Measurements from ENCODE around the gene FAM227B.
"Not testable (repeated sequence)": the region's sequence is repeated elsewhere in the genome, so short reads cannot be mapped to it uniquely, and the experiment has no call there.

The FAM227B gene

DNA sequence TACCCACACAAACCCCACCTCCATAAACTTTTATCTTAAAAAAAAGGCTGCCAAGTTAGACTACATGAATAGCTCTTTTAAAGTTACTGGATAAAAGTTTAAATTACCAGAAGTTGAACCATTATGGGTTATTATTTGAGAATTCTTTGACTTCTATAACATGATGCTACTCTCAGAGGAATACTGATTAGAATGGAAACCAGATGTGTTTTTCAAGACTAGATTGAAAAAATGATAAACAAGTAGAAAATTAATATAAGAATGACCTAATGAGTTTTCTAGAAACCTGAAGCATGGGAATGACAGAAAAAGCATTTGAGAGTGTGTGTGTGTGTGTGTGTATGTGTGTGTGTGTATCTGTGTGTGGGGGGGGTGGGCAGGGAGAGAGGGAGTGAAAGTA, 210.0 kb downstream of the FAM227B start:
- TF ChIP-seq, protein P1, sequence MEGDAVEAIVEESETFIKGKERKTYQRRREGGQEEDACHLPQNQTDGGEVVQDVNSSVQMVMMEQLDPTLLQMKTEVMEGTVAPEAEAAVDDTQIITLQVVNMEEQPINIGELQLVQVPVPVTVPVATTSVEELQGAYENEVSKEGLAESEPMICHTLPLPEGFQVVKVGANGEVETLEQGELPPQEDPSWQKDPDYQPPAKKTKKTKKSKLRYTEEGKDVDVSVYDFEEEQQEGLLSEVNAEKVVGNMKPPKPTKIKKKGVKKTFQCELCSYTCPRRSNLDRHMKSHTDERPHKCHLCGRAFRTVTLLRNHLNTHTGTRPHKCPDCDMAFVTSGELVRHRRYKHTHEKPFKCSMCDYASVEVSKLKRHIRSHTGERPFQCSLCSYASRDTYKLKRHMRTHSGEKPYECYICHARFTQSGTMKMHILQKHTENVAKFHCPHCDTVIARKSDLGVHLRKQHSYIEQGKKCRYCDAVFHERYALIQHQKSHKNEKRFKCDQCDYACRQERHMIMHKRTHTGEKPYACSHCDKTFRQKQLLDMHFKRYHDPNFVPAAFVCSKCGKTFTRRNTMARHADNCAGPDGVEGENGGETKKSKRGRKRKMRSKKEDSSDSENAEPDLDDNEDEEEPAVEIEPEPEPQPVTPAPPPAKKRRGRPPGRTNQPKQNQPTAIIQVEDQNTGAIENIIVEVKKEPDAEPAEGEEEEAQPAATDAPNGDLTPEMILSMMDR (IDR thresholded peaks at IDR 0.05; ENCODE audit: low read depth, low read length): no peak
- H3K4me3 ChIP-seq (ENCODE audit: low read depth, low read length): no peak overlapping the region

DNA sequence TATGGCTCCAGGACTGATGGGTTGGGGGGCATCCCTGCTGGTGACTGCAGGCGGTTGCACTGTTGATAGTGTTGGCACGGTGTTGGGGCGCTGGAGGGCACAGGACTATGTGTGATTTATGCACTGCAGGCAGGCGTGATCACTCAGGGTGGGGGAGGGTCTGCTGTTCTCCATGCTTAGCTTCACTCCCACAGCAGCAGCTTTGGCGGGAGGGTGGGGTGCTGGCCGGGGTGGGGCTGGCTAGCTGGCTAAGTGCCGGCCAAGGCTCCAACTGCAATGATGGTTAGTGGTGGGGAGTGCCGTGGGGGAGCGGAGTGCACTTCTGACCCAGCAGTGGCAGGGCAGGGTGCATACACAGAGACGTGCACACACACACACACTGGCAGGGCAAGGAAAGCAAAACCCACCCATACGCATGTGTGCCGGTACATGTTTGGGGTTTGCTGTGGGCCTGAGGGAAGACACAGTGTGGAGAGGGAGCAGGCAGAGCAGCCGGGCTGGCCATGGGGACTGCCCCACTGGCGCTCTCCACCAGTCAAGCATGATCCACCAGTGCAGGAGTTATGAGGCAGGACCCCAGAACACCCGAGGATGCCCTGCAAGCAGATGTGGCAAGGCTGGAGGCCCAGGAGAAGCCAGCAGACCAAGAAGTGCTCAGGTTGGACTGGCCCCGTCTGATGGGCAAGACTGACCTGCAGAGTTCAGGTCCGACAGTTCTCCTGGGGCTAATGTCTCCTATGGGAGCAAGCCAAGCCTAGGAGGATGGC, 214.1 kb downstream of the FAM227B start:
- TF ChIP-seq, protein P1 (IDR thresholded peaks at IDR 0.05; ENCODE audit: low read depth, low read length): no peak
- no peak overlapping the region for H3K4me3 ChIP-seq (ENCODE audit: low read depth, low read length)

DNA sequence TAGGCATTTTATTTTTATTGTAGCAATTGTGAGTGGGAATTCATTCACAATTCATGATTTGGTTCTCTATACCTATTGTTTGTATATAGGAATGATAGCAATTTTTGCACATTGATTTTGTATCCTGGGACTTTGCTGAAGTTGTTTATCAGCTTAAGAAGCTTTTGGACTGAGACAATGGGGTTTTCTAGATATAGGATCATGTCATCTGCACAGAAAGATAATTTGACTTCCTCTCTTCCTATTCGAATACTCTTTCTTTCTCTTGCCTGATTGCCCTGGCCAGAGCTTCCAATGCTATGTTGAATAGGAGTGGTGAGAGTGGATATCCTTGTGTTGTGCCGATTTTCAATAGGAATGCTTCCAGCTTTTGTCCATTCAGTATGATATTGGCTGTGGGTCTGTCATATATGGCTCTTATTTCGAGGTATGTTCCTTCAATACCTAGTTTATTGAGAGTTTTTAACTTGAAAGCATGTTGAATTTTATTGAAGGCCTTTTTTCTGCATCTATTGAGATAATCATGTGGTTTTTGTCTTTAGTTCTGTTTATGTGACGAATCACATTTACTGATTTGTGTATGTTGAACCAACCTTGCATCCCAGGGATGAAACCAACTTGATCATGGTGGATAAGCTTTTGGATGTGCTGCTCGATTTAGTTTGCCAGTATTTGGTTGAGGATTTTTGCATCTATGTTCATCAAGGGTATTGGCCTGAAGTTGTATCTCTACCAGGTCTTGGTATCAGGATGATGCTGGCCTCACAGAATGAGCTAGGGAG, 217.9 kb downstream of the FAM227B start:
- not testable (repeated sequence) for H3K4me3 ChIP-seq (ENCODE audit: low read depth, low read length)

DNA sequence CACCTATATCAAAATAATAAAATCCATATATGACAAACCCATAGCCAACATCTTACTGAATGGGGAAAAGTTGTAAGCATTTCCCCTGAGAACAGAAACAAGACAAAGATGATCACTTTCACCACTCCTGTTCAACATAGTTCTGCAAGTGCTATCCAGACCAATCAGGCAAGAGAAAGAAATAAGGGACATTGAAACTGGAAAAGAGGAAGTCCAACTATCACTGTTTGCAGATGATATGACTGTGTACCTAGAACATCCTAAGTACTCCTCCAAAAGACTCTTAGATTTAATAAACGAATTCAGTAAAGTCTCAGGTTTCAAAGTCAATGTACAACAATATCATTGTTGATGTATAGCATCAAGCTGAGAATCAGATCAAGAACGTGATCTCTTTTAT, 233.1 kb downstream of the FAM227B start:
- TF ChIP-seq, protein P1 (IDR thresholded peaks at IDR 0.05; ENCODE audit: low read depth, low read length): no peak
- no peak overlapping the region for H3K4me3 ChIP-seq (ENCODE audit: low read depth, low read length)

DNA sequence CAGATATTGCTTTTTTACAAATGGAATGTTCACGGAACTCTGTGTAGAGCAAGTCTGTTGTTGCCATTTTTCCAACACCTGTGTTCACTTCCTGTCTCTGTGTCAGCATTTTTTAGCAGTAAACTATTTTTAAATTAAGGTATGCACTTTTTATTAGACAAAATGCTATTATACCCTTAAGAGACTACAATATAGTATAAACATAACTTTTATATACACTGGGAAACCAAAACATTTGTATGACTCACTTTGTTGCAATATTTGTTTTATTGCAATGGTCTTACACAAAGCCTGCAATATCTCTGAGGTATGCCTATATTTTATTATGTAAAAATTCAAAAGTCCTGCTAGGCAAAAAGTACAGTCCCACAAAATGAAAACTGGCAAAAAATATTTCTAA, 237.4 kb downstream of the FAM227B start:
- no peak overlapping the region for H3K4me3 ChIP-seq (ENCODE audit: low read depth, low read length)
- TF ChIP-seq, protein P1 (IDR thresholded peaks at IDR 0.05; ENCODE audit: low read depth, low read length): no peak

DNA sequence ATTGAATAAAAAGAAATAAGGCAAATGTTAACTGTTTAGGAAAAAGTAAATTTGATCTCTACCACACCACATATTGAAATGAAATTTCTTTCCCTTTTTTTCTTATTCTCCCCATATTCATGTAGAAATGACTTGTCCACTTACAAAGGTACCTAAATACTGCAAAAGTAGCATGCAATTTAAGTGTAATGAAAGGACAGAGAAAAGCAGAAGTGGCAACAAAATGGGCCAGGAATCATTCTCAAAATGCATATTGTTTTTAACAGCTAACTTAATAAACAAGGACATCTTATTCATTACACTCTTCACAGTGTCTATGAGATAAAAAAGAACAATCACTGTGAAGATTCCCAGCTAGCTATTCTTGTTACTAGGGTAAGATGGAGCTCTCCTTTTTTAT, 238.2 kb downstream of the FAM227B start:
- TF ChIP-seq, protein P1 (IDR thresholded peaks at IDR 0.05; ENCODE audit: low read depth, low read length): no peak

DNA sequence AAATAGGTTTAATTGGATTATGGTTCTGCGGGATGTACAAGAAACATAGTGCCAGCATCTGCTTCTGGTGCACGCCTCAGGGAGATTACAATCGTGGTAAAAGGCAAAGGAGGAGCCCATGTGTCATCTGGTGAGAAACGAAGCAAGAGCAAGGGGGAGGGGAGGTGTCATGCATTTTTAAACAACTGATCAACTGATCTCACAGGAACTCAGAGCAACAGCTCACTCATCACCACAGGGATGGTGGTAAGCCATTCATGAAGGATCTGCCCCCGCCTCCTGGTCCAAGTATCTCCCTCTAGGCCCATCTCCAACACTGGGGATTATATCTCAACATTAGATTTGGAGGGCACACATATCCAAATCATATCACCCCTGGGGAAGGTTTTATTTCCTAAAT, 239.7 kb downstream of the FAM227B start:
- no peak overlapping the region for H3K4me3 ChIP-seq (ENCODE audit: low read depth, low read length)
- TF ChIP-seq, protein P1 (IDR thresholded peaks at IDR 0.05; ENCODE audit: low read depth, low read length): no peak

More for the DNA sequence above, 238.2 kb downstream of the FAM227B start:
- no peak overlapping the region for H3K4me3 ChIP-seq (ENCODE audit: low read depth, low read length)

Data from WI38 (cell line).